ENCODE measurements around the gene SYT12. TPM values are rescaled to one million over a fixed set of nuclear protein-coding genes. Genes with fewer than 3 reads are reported as not detected.

The SYT12 gene
- total RNA-seq, 2 donors from 2014 or later, result 3.2 to 16.9 TPM

DNA sequence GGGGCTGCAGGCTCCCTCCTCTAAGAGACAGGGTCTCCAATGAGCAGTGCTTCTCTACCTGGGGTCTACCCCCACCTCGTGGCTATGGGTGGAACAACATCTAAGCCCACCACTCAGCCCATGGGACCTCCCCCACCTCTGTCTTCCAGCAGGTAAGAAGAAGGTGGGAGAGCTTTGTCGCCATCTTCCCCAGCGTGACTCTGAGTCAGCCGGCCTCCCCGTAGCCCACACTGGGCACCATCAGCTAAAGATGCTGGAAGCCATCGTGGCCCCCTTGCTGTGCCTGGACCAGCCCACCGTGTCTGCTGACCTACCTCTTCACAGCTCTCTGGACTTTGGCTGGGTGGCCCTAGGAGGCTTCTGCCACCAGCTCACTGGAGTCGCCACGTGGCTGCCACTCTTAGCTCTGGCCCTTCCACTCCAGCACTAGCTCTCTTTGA is 46.9 kb upstream of the SYT12 start:
- H3K4me3 ChIP-seq, result no peak overlapping the region
- TF ChIP-seq, protein P1, sequence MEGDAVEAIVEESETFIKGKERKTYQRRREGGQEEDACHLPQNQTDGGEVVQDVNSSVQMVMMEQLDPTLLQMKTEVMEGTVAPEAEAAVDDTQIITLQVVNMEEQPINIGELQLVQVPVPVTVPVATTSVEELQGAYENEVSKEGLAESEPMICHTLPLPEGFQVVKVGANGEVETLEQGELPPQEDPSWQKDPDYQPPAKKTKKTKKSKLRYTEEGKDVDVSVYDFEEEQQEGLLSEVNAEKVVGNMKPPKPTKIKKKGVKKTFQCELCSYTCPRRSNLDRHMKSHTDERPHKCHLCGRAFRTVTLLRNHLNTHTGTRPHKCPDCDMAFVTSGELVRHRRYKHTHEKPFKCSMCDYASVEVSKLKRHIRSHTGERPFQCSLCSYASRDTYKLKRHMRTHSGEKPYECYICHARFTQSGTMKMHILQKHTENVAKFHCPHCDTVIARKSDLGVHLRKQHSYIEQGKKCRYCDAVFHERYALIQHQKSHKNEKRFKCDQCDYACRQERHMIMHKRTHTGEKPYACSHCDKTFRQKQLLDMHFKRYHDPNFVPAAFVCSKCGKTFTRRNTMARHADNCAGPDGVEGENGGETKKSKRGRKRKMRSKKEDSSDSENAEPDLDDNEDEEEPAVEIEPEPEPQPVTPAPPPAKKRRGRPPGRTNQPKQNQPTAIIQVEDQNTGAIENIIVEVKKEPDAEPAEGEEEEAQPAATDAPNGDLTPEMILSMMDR (IDR thresholded peaks at IDR 0.05), result peak; percentile 38
- H3K4me1 ChIP-seq (ENCODE audit: control insufficient read depth in 1 of 2, low read depth in 2 of 2), result peaks cover 10 to 12% of the 10 kb centered on the region in 2 donors
- ATAC-seq (ENCODE audit: insufficient number of reproducible peaks, low FRiP score, low read depth) (no peak), DNase-seq (ENCODE audit: low spot score) (no peak)
- no peaks in the 10 kb centered on the region for H3K9me3 ChIP-seq
- no peaks in the 10 kb centered on the region for H3K36me3 ChIP-seq
- no peak overlapping the region for H3K27ac ChIP-seq
- no peaks in the 10 kb centered on the region for H3K27me3 ChIP-seq (replicated peaks; ENCODE audit: insufficient read depth)

DNA sequence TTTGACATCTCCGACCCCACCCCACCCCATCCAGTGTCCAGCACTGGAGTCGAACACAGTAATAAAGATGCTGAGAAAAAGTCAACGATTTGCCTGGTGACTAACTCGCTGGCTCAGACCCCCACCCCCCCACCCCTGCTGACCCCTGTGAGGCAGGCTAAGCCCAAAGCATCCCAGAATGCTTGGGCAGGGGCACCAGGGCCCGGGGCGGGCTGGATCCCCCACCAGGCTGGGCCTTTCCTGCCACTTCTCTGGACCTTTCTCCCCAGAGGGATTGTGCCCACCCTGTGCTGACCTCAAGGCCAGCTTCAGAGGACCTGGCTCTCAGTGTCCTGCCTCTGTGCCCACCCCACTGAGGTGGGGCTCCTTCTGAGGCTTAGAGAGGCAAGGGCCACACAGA is 46.0 kb upstream of the SYT12 start:
- no peak for DNase-seq (ENCODE audit: low spot score)
- no peaks in the 10 kb centered on the region for H3K36me3 ChIP-seq
- peaks cover 5 to 12% of the 10 kb centered on the region in 2 donors for H3K4me1 ChIP-seq (ENCODE audit: control insufficient read depth in 1 of 2, low read depth in 2 of 2)
- TF ChIP-seq, protein P1 (IDR thresholded peaks at IDR 0.05), result no peak
- no peak overlapping the region for H3K4me3 ChIP-seq
- H3K27ac ChIP-seq, result no peak overlapping the region
- H3K9me3 ChIP-seq, result no peaks in the 10 kb centered on the region
- H3K27me3 ChIP-seq (replicated peaks; ENCODE audit: insufficient read depth), result no peaks in the 10 kb centered on the region
- ATAC-seq (ENCODE audit: insufficient number of reproducible peaks, low FRiP score, low read depth), result no peak

GRCh38 chr11:66978229-66978628 is 44.7 kb upstream of the SYT12 start:
- no peaks in the 10 kb centered on the region for H3K27me3 ChIP-seq (replicated peaks; ENCODE audit: insufficient read depth)
- TF ChIP-seq, protein P1 (IDR thresholded peaks at IDR 0.05), result no peak
- ATAC-seq (ENCODE audit: insufficient number of reproducible peaks, low FRiP score, low read depth) (no peak), DNase-seq (ENCODE audit: low spot score) (no peak)
- H3K36me3 ChIP-seq, result no peaks in the 10 kb centered on the region
- no peak overlapping the region for H3K27ac ChIP-seq
- peaks cover 3 to 14% of the 10 kb centered on the region in 2 donors for H3K4me1 ChIP-seq (ENCODE audit: control insufficient read depth in 1 of 2, low read depth in 2 of 2)
- H3K9me3 ChIP-seq, result no peaks in the 10 kb centered on the region
- no peak overlapping the region for H3K4me3 ChIP-seq

GRCh38 chr11:66978717-66979116 is 44.2 kb upstream of the SYT12 start:
- TF ChIP-seq, protein P1 (IDR thresholded peaks at IDR 0.05), result no peak

DNA sequence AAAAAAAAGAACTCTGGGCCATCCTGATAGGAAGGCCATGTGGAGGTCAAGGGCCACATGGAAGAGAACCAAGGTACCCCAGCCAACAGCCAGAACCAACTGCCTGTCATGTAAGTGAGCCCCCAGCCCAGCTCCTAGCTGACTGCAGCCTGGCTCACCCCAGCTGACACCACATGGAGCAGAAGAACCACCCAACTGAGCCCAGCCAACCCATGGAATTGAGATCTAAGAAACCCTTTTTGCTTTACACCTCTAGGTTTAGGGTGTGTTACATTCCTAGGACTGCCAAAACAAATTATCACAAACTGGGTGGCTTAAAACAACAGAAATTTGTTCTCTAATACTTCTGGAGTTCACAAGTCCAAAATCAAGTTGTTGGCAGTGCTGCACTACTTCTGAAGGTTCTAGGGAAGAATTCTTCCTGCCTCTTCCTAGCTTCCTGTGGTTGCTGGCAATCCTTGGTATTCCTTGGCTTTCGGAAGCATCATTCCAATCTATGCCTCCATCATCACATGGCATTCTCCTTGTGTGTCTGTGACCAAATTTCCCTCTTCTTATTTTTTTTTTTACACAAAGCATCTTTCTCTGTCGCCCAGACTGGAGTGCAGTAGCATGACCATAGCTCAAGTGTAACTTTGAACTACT is 43.5 kb upstream of the SYT12 start:
- Histone ChIP-seq H3K27me3 (replicated peaks; ENCODE audit: insufficient read depth) (no peaks in the 10 kb centered on the region), H3K4me1 (ENCODE audit: control insufficient read depth in 1 of 2, low read depth in 2 of 2) (peaks cover 3 to 14% of the 10 kb centered on the region in 2 donors), H3K36me3 (no peaks in the 10 kb centered on the region), H3K4me3 (no peak overlapping the region), H3K9me3 (no peaks in the 10 kb centered on the region), H3K27ac (no peak overlapping the region)
- DNase-seq (ENCODE audit: low spot score) (no peak), ATAC-seq (ENCODE audit: insufficient number of reproducible peaks, low FRiP score, low read depth) (no peak)
- TF ChIP-seq, protein P1 (IDR thresholded peaks at IDR 0.05), result no peak

More at GRCh38 chr11:66978717-66979116, 44.2 kb upstream of the SYT12 start:
- H3K4me1 ChIP-seq (ENCODE audit: control insufficient read depth in 1 of 2, low read depth in 2 of 2), result peaks cover 3 to 14% of the 10 kb centered on the region in 2 donors
- no peak overlapping the region for H3K27ac ChIP-seq
- H3K9me3 ChIP-seq, result no peaks in the 10 kb centered on the region
- no peak overlapping the region for H3K4me3 ChIP-seq
- no peak for ATAC-seq (ENCODE audit: insufficient number of reproducible peaks, low FRiP score, low read depth)
- no peaks in the 10 kb centered on the region for H3K36me3 ChIP-seq
- no peaks in the 10 kb centered on the region for H3K27me3 ChIP-seq (replicated peaks; ENCODE audit: insufficient read depth)
- no peak for DNase-seq (ENCODE audit: low spot score)

All from thoracic aorta (tissue), 2 donors.